T1000 (cell line): ENCODE results near the gene SCGB3A1.

Source experiments
- DNase-seq: peaks from one replicate; lab custom pipeline; 2025; ENCODE audit warnings: mixed read lengths; lab: John Stamatoyannopoulos, UW

Gene SCGB3A1

DNA sequence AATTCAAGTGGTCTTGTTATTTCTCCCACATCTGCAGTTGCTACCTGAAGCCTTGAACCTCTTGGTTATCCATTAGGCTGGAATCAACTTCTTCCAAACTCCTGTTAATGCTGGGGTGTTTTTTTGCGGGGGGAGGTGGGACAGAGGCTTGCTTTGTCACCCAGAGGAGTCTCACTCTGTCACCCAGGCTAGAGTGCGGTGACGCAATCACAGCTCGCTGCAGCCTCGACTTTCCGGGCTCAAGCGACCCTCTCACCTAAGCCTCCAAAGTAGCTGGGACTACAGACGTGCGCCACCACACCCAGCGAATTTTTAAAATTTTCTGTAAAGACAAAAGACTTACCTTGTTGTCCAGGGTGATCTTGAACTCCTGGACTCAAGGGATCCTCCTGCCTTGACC lies 4.4 kb downstream of the SCGB3A1 start:
- no peak for DNase-seq

DNA sequence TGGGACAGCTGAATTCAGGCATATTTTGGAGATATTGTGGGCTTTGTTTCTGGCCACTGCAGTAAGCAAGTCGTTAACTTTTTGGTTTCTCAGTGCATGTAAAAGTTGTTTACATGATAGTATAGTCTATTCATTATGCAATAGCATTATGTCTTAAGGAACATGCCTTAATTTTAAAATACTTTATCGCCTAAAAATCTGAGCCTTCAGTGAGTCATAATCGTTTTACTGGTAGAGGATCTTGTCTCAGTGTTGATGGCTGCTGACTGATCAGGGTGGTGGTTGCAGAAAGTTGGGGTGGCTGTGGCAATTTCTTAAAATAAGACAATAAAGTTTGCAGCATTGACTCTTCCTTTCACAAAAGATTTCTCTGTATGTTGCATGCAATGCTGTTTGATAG lies 5.1 kb downstream of the SCGB3A1 start:
- no peak for DNase-seq

GRCh38 chr5:180583738-180584137 lies 7.6 kb downstream of the SCGB3A1 start:
- no peak for DNase-seq

DNA sequence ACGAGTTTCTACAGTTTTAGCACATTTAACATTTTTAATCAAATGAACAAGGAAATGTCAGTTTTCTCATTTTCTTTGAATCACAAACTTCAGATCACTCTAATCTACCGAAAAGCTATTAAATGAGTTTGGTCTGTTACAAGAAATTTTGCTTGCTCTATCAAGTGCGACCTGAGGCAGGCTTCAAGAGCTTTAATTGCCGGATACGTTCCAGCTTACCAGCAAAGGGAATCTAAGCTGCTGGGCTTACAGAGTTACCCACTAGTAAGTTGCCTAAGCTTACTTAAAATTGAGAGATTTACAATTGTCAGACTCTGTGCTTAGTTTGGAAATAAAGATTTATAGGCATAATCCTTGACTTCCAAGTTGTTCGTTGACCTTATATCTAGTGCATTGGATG lies 10.6 kb downstream of the SCGB3A1 start:
- DNase-seq: no peak

GRCh38 chr5:180575571-180575970 lies 15.7 kb downstream of the SCGB3A1 start:
- DNase-seq: no peak

- DNase-seq: no peak
Observed at GRCh38 chr5:180568914-180569313, 22.4 kb downstream of the SCGB3A1 start.

- no peak for DNase-seq
Observed at GRCh38 chr5:180563994-180564393, 27.3 kb downstream of the SCGB3A1 start.

DNA sequence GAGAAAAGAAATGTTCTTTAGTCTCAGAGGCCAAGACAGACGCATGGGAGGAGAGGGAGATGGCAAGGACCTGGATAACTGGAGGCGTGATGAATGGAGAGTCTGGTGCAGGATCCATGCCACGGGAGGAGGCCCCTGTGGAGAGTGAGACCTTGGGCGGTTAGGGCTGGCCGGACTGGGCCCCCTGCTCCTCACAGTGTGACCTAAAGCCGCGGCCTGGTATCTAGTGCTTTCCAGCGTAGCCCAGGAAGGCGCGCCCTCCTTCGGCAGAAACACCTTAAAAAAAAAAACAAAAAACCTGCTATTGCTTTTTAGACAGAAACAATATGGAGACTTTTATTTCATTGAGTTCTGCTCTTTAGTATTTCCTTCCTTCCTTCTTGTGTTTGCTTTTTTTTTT lies 33.1 kb downstream of the SCGB3A1 start:
- DNase-seq: no peak

GRCh38 chr5:180557217-180557809 lies 34.0 kb downstream of the SCGB3A1 start:
- no peak for DNase-seq

- no peak for DNase-seq
Observed at GRCh38 chr5:180555168-180555921, 36.0 kb downstream of the SCGB3A1 start.

DNA sequence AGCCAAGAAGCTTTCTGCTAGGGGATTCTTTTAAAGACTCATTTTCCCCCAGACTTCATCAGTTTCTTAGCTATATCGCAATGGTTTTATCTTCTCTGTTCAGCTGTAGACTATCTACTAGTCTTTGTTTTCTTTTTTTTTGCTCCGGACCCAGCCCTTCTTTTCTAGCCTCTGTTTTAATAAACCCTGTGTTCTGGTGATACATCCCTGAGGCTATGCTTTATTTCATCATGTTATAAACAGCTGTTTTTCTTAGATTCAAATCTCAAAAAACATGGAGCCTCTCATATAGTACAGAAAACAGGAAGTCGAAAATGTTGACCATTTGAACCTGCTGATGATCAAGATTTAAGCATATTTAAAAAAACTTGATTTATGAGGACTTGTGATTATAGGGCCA lies 37.8 kb downstream of the SCGB3A1 start:
- DNase-seq: no peak

GRCh38 chr5:180548563-180548962 lies 42.7 kb downstream of the SCGB3A1 start:
- DNase-seq: no peak

- DNase-seq: no peak
Observed at GRCh38 chr5:180545248-180545647, 46.1 kb downstream of the SCGB3A1 start.

GRCh38 chr5:180541710-180542109 lies 49.6 kb downstream of the SCGB3A1 start:
- DNase-seq: no peak
